SK-N-SH treated with all-trans-retinoic acid at 6 μM for 48 hours (cell line): ENCODE measurements around the gene KREMEN2.

Source experiments
- ATAC-seq: fragments of 200-7000 bp; cut with Tn5 transposase; 3 replicates; pipeline ENCODE4 v1.9.1; 2020; ENCODE audit warnings: mild to moderate bottlenecking, moderate library complexity
- BACH2 ChIP-seq: fragments of 250-450 bp; sonication (Bioruptor Pico); IDR thresholded peaks from 2 replicates; pipeline ENCODE4 v1.9.0; 2021; ENCODE audit warnings: mild to moderate bottlenecking, borderline replicate concordance
- CSDC2 ChIP-seq: fragments of 250-450 bp; sonication (Bioruptor Pico); IDR thresholded peaks from 2 replicates; pipeline ENCODE4 v1.5.0; 2020; ENCODE audit warnings: mild to moderate bottlenecking, moderate library complexity
- CSRNP3 ChIP-seq: fragments of 250-450 bp; sonication (Bioruptor Pico); IDR thresholded peaks from 2 replicates; pipeline ENCODE4 v1.5.1; 2021; ENCODE audit warnings: mild to moderate bottlenecking, moderate library complexity
- ESRRG ChIP-seq: fragments of 250-450 bp; sonication (Bioruptor Pico); IDR thresholded peaks from 2 replicates; pipeline ENCODE4 v1.6.1; 2021; ENCODE audit warnings: mild to moderate bottlenecking
- RARB ChIP-seq: fragments of 250-450 bp; sonication (Bioruptor Pico); IDR thresholded peaks from 2 replicates; pipeline ENCODE4 v1.8.0; 2021; ENCODE audit warnings: mild to moderate bottlenecking, moderate library complexity
- SNAI2 ChIP-seq: fragments of 250-450 bp; sonication (Bioruptor Pico); IDR thresholded peaks from 2 replicates; pipeline ENCODE4 v1.5.0; 2020; ENCODE audit warnings: mild to moderate bottlenecking, moderate library complexity
- TCF4 ChIP-seq: fragments of 250-450 bp; sonication (Bioruptor Pico); IDR thresholded peaks from 2 replicates; pipeline ENCODE4 v1.8.0; 2021; ENCODE audit warnings: mild to moderate bottlenecking, moderate library complexity, borderline replicate concordance
- TOX ChIP-seq: fragments of 250-450 bp; sonication (Bioruptor Pico); IDR thresholded peaks from 2 replicates; pipeline ENCODE4 v1.8.0; 2021; ENCODE audit warnings: mild to moderate bottlenecking, moderate library complexity, borderline replicate concordance
- ZFP3 ChIP-seq: fragments of 250-450 bp; sonication (Bioruptor Pico); IDR thresholded peaks from 2 replicates; pipeline ENCODE4 v1.5.0; 2020; ENCODE audit warnings: mild to moderate bottlenecking, moderate library complexity
- ZFP30 ChIP-seq: fragments of 450-650 bp; formaldehyde crosslinking; IDR thresholded peaks from 2 replicates; pipeline ENCODE4 v1.5.0; 2022; ENCODE audit warnings: mild to moderate bottlenecking, moderate library complexity
- ZNF565 ChIP-seq: fragments of 450-650 bp; formaldehyde crosslinking; conservative IDR thresholded peaks from 2 replicates; pipeline ENCODE4 v1.5.0; 2020; ENCODE audit warnings: low read depth, mild to moderate bottlenecking, moderate library complexity
- ZNF8 ChIP-seq: fragments of 450-650 bp; formaldehyde crosslinking; IDR thresholded peaks from 2 replicates; pipeline ENCODE4 v1.5.0; 2020; ENCODE audit warnings: mild to moderate bottlenecking, moderate library complexity
- TF ChIP-seq, protein P1 (sequence below): fragments of 250-450 bp; sonication (Bioruptor Pico); IDR thresholded peaks from 2 replicates; pipeline ENCODE4 v1.5.0; 2020; ENCODE audit warnings: mild to moderate bottlenecking, moderate library complexity
- TF ChIP-seq, protein P2 (sequence below): fragments of 250-450 bp; sonication (Bioruptor Pico); IDR thresholded peaks from 2 replicates; pipeline ENCODE4 v1.8.0; 2020; ENCODE audit warnings: mild to moderate bottlenecking, moderate library complexity, borderline replicate concordance
- TF ChIP-seq, protein P3 (sequence below): fragments of 250-450 bp; sonication (Bioruptor Pico); IDR thresholded peaks from 2 replicates; pipeline ENCODE4 v1.8.0; 2021; ENCODE audit warnings: low read depth, mild to moderate bottlenecking, moderate library complexity, borderline replicate concordance

Gene KREMEN2

GRCh38 chr16:2973093-2973492 lies 9.0 kb downstream of the KREMEN2 start (continued):
- TF ChIP-seq TCF4 (no peak), CSDC2 (CRISPR knock-in tag) (no peak)

GRCh38 chr16:2973605-2974318 lies 9.7 kb downstream of the KREMEN2 start:
- no peak for ATAC-seq
- TF ChIP-seq SNAI2 (no peak), ZNF565 (CRISPR knock-in tag) (no peak), BACH2 (CRISPR knock-in tag) (no peak), ZFP3 (CRISPR knock-in tag) (no peak), ESRRG (CRISPR knock-in tag) (no peak), ZFP30 (CRISPR knock-in tag) (no peak)
- TF ChIP-seq, protein P1, sequence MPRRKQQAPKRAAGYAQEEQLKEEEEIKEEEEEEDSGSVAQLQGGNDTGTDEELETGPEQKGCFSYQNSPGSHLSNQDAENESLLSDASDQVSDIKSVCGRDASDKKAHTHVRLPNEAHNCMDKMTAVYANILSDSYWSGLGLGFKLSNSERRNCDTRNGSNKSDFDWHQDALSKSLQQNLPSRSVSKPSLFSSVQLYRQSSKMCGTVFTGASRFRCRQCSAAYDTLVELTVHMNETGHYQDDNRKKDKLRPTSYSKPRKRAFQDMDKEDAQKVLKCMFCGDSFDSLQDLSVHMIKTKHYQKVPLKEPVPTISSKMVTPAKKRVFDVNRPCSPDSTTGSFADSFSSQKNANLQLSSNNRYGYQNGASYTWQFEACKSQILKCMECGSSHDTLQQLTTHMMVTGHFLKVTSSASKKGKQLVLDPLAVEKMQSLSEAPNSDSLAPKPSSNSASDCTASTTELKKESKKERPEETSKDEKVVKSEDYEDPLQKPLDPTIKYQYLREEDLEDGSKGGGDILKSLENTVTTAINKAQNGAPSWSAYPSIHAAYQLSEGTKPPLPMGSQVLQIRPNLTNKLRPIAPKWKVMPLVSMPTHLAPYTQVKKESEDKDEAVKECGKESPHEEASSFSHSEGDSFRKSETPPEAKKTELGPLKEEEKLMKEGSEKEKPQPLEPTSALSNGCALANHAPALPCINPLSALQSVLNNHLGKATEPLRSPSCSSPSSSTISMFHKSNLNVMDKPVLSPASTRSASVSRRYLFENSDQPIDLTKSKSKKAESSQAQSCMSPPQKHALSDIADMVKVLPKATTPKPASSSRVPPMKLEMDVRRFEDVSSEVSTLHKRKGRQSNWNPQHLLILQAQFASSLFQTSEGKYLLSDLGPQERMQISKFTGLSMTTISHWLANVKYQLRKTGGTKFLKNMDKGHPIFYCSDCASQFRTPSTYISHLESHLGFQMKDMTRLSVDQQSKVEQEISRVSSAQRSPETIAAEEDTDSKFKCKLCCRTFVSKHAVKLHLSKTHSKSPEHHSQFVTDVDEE (CRISPR knock-in tag): no peak
- TF ChIP-seq, protein P2, sequence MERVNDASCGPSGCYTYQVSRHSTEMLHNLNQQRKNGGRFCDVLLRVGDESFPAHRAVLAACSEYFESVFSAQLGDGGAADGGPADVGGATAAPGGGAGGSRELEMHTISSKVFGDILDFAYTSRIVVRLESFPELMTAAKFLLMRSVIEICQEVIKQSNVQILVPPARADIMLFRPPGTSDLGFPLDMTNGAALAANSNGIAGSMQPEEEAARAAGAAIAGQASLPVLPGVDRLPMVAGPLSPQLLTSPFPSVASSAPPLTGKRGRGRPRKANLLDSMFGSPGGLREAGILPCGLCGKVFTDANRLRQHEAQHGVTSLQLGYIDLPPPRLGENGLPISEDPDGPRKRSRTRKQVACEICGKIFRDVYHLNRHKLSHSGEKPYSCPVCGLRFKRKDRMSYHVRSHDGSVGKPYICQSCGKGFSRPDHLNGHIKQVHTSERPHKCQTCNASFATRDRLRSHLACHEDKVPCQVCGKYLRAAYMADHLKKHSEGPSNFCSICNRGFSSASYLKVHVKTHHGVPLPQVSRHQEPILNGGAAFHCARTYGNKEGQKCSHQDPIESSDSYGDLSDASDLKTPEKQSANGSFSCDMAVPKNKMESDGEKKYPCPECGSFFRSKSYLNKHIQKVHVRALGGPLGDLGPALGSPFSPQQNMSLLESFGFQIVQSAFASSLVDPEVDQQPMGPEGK (CRISPR knock-in tag): no peak
- TF ChIP-seq, protein P3, sequence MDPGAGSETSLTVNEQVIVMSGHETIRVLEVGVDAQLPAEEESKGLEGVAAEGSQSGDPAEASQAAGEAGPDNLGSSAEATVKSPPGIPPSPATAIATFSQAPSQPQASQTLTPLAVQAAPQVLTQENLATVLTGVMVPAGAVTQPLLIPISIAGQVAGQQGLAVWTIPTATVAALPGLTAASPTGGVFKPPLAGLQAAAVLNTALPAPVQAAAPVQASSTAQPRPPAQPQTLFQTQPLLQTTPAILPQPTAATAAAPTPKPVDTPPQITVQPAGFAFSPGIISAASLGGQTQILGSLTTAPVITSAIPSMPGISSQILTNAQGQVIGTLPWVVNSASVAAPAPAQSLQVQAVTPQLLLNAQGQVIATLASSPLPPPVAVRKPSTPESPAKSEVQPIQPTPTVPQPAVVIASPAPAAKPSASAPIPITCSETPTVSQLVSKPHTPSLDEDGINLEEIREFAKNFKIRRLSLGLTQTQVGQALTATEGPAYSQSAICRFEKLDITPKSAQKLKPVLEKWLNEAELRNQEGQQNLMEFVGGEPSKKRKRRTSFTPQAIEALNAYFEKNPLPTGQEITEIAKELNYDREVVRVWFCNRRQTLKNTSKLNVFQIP (CRISPR knock-in tag): no peak

- TF ChIP-seq, protein P3 (CRISPR knock-in tag): no peak
- TF ChIP-seq CSRNP3 (CRISPR knock-in tag): no peak
- TF ChIP-seq TCF4: no peak
- TF ChIP-seq ZFP3 (CRISPR knock-in tag): no peak
- no peak for ATAC-seq
These were observed 10.4 kb downstream of the KREMEN2 start for GRCh38 chr16:2974319-2975056.

GRCh38 chr16:2975161-2975795 lies 11.2 kb downstream of the KREMEN2 start:
- TF ChIP-seq ZFP30 (CRISPR knock-in tag) (no peak), ZNF8 (CRISPR knock-in tag) (no peak), TOX (CRISPR knock-in tag) (no peak), CSDC2 (CRISPR knock-in tag) (no peak), RARB (CRISPR knock-in tag) (no peak), ESRRG (CRISPR knock-in tag) (no peak), CSRNP3 (CRISPR knock-in tag) (no peak)
- ATAC-seq: no peak
